Right renal pelvis (tissue), 4 donors: ENCODE results near the gene MLST8. TPM values are rescaled to one million over a fixed set of nuclear protein-coding genes. Genes with fewer than 3 reads are reported as not detected.
"Not testable (repeated sequence)": the region's sequence is repeated elsewhere in the genome, so short reads cannot be mapped to it uniquely, and the experiment has no call there.

ENCODE experiments used
- DNase-seq, 4 donors: peaks; one replicate each; pipeline ENCODE4 v3.0.0-alpha.2; 2013; ENCODE audit warnings: low read depth in 4 of 4, low spot score in 3 of 4, missing footprints in 1 of 4
- polyA plus RNA-seq, 4 donors: library from polyadenylated mRNA; unstranded; fragments of 120-200 nt; gene quantifications; one replicate each; pipeline ENCODE4 v1.2.1, GENCODE V29; 2013; ENCODE audit not compliant: insufficient read length in 4 of 4

MLST8 gene
- polyA plus RNA-seq, 4 donors = 43.9 to 49.5 (median 46.3) TPM

DNA sequence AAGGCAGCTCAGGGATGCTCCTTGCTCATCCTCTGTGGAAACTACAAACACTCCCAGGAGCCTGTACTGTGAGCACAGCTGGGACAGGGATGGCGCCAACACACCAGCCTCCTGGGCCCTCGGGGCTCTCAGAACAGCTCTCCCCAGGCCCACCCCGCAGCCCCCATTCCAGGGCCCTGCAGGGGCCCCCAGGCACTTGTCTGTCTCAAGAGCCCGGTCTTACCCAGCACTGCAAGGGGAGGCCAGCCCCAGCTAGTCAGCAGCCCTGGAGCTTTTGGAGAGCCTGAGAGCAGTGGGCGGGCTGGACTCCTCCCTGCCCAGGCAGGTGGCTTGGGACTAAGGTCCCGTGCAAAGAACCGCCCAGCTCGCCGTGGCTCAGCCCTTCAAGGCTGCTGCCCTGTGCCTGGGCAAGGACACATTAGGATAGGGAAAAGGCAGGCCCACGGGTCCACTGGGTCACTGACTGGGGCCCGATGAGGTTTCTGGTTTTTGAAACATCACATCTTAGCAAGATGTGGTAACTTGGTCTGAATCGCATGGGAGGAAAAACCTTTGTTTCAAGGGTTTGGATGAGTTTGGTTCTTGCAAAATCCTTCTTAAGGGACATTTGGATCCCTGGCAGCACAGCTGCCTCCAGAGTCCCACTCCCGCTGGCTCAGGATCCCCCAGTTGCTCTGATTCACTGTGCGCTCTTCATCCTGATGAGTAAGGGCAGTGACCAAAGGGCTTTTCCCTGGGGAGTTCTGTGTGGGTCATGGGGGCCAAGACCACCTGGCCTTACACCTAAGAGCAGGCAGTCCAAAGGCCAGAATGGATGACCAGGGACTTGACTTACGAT, 33.8 kb downstream of the MLST8 start:
- DNase-seq = no peak

DNA sequence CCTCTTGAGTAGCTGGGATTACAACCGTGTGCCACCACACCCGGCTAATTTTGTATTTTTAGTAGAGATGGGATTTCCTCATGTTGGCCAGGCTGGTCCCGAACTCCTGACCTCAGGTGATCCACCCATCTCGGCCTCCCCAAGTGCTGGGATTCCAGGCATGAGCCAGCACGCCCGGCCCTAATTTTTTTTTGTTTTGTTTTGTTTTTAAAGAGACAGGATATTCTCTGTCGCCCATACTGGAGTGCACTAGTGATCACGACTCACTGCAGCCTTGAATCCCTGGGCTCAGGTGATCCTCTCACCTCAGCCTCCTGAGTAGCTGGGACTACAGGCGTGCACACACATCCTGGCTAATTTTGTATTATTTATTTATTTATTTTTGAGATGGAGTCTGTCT, 35.1 kb downstream of the MLST8 start:
- DNase-seq = not testable (repeated sequence)

- DNase-seq = no peak
Observed at GRCh38 chr16:2242598-2242997, 37.3 kb downstream of the MLST8 start.

DNA sequence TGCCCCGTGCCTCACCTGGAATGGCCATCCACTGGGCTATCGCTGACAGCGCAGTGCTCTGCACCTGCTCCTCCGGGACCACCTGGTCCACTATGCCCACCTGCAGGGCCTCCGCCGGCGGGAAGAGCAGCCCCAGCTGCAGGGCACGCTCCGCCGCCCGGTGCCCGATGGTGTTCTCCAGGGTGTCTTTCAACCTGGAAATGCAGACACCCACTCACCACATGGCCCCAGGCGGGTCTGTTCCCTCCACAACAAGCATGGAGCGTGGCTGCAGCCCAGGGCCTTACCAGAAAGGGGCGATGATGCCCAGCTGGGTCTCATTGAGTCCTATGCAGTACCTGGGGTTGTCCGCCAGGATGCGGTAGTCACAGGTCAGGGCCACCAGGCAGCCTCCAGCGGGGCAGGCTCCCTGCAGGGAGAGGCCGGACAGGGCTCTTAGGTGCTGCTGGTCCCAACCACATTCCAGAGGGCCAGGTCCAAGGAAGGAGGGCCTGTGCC, 37.8 kb downstream of the MLST8 start:
- DNase-seq = no peak

GRCh38 chr16:2243781-2244180, 38.5 kb downstream of the MLST8 start:
- no peak for DNase-seq

DNA sequence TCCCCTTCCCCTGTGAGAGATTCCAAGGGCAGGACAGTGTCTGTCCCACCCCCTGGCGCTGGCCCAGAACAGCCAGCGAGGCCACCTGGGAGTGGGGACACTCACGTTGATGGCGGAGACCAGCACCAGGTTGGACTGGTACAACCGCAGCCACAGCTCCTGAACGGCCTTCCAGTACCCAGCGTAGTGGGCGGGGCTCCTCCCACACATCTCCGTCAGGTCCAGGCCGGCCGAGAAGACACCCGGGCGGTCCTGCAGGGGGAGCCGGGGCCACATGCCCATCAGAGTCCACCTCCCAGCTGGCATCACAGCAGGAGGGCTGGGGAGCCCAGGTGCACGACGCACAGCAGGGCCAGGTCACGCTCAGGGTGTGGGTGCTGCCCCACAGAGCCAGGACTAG, 39.0 kb downstream of the MLST8 start:
- no peak for DNase-seq

- DNase-seq = no peak
Observed at GRCh38 chr16:2244926-2245795, 39.9 kb downstream of the MLST8 start.

DNA sequence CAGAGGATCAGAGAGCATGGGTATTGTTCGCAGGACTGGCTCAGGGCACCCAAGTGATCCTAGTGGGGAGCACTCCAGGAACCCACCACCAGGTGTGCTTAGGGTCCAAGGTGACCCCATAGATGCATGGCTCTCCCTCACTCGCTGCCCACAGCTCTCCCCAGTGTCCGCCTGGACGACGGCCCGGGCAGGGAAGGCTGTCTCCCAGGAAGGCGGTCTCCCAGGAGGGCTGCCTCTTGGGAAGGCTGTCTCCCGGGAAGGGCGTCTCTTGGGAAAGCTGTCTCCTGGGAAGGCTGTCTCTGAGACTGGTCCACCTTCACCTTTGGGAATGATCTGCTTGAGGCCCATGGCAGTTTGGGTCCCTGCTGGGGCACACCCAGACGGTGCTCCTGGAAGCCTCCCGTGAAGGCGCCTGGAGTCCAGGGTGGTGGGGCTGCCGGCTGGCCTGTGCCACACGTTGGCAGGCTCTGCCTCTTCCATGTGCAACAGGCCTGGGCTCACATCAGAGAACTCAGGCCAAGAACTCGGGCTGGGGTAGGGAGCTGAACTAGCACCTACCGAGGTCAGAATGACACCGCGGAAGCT, 41.1 kb downstream of the MLST8 start:
- no peak for DNase-seq

DNA sequence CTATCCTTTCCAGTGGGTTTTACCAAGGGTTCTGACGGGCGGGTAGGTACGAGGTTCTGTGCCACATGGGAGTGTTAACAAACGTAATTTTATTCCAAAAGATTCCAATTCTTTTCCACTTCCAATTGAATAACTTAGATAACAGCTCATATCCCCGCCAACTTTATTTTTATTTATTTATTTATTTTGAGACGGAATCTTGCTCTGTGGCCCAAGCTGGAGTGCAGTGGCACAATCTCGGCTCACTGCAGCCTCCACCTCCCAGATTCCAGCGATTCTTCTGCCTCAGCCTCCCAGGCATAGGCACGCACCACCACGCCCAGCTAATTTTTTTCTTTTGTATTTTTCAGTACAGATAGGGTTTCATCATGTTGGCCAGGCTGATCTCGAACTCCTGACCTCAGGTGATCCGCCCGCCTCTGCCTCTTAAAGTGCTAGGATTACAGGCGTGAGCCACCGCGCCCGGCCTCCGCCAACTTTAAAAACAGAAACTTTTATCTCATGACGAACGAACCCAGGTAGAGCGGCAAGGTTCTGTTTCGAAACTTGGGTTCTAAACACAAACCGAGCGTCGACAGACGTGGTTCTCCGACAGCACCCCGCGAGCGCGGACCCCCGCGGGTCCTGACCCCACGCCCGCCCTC, 45.5 kb downstream of the MLST8 start:
- DNase-seq = no peak

- peak; percentile 83 to 84 (median 83) for DNase-seq
Observed at GRCh38 chr16:2251296-2252111, 46.2 kb downstream of the MLST8 start, which contains the start of gene ECI1. Gene ECI1 (minus strand): TSS chr16:2251587. CDS start chr16:2251566, 21 bp downstream.

- no peak for DNase-seq
Observed at GRCh38 chr16:2252806-2253148, 47.5 kb downstream of the MLST8 start.

GRCh38 chr16:2253293-2253692, 48.0 kb downstream of the MLST8 start:
- DNase-seq = no peak

DNA sequence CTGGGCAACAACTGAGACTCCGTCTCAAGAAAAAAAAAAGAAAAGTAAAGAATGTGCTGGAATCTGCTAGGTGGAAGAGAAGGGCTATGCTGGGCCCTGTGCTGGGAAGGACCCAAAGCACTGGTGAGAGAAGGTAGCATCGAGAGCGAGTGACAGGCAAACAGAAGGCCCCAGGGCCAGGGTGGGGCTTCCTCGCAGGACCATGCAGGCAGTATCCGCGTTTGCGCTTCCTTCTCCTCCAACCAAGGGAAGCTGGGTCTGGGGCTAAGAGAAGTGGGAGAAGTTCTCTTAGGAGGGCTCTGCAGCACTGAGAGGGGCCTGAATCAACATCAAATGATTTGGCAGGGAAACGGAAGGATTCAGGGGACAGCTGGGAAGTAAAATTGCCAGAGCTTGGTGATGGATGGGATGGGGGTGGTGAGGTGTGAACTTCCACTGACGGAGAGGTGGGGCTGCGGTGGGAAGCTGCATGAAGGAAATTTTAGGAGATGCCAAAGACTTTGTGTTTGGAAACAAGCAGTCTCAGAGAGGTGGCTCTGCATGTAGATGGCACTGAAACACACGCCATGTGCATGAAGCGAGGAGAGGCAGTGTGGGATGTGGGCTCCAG, 51.4 kb downstream of the MLST8 start:
- DNase-seq = no peak

DNA sequence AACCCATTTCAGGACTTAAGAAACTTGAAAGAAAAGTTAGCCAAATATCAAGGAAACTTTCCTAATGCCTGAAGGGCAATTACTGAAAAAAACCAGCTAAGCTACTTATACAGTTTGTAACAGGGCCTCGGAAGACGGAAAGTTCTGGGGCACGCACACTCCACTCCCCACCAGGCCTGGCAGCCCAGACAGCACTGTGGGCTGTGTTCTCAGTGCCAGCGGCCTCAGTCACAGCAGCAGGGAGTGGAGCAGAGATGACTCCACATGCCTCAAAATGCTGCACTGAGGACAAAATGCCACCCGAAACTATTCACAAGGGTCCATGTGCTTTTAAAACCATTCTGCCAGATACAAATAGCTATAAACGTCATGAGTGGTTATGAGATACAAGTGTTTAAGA, 52.5 kb downstream of the MLST8 start:
- no peak for DNase-seq

DNA sequence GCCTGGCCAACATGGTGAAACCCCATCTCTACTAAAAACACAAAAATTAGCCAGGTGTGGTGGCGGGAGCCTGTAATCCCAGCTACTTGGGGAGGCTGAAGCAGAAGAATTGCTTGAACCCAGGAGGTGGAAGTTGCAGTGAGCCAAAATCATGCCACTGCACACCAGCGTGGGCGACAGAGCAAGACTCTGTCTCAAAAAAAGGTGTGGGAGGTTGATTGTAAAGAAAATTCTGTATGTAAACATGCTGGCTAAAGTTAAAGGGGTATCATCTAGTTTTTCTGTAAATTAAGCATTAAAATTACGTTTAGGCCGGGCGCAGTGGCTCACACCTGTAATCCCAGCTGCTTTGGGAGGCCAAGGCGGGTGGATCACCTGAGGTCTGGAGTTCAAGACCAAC, 53.3 kb downstream of the MLST8 start:
- DNase-seq = not testable (repeated sequence)
